GM12892 (cell line): ENCODE results near the gene ZIC5.

Experiments used
- DNase-seq: peaks from one replicate; pipeline ENCODE4 v3.0.0; 2011; ENCODE audit not compliant: insufficient read length
- FAIRE-seq: peaks from 2 replicates; lab custom pipeline; 2011; peaks lifted over from hg19 to GRCh38; lab: Jason Lieb, UNC
- POLR2A ChIP-seq: IDR thresholded peaks from 2 replicates; pipeline ENCODE4 v1.6.1; 2011; ENCODE audit warnings: low read depth, low read length, control low read depth
- POLR2AphosphoS5 ChIP-seq: IDR thresholded peaks from 2 replicates; pipeline ENCODE4 v1.6.1; 2011; ENCODE audit warnings: low read depth, low read length, control low read depth
- TAF1 ChIP-seq: IDR thresholded peaks from 2 replicates; pipeline ENCODE4 v1.6.1; 2011; ENCODE audit warnings: low read depth, mild to moderate bottlenecking, control low read depth, low read length, borderline replicate concordance

ZIC5 gene

DNA sequence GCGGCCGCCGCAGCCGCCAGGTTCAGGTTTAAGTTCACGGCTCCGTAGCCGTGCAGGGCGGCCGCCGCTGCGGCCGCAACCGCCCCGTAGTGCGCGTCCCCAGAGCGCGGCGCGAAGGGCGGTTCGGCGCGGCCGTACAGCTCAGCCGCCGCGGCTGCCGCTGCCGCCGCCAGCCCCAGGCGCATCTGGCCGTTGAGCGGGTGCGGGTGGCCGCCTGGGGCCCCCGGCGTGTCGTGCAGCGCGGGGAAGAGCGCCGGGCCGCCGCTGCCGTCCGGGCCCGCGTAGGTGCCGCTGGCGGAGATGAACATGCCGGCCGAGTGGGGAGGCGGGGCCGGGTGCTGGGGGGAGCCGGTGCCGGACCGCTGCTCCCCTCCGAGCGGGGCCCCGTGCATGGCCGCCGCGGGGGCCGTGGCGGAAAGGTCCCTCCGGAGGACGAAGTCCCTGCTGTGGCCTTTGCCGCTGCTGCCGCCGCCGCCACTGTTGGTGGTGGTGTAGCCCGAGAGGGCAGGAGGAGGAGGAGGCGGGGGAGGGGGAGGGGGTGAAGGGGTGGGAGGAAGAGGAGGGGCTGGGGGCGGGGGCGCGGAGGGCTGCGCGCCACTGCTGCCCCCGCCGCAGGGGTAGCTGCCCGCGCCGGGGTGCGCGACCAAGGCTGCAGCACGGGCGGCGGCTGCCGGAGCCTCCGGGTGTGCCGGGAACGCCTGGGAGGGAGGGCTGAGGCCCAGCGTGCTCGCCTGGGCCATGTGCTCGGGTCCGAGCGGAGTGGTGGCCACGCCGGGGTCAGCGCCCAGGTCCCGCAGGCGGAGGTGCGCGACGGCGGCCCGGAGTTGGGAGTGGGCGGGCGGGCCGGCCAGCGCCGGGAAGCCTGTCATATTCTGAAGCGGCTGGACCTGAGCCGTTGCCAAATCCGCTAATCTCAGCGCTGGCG is 654 bp downstream of the ZIC5 start:
- DNase-seq (no peak), FAIRE-seq (no peak)
- TF ChIP-seq POLR2A (no peak), POLR2AphosphoS5 (no peak), TAF1 (no peak)

GRCh38 chr13:99969919-99970650 is 1.5 kb downstream of the ZIC5 start:
- DNase-seq, result no peak
- TF ChIP-seq POLR2AphosphoS5 (no peak), TAF1 (no peak)
- FAIRE-seq, result no peak

GRCh38 chr13:99969453-99969918 is 2.1 kb downstream of the ZIC5 start:
- no peak for DNase-seq
- no peak for FAIRE-seq
- TF ChIP-seq POLR2AphosphoS5, result no peak
- TF ChIP-seq POLR2A, result no peak
- no peak for TF ChIP-seq TAF1

DNA sequence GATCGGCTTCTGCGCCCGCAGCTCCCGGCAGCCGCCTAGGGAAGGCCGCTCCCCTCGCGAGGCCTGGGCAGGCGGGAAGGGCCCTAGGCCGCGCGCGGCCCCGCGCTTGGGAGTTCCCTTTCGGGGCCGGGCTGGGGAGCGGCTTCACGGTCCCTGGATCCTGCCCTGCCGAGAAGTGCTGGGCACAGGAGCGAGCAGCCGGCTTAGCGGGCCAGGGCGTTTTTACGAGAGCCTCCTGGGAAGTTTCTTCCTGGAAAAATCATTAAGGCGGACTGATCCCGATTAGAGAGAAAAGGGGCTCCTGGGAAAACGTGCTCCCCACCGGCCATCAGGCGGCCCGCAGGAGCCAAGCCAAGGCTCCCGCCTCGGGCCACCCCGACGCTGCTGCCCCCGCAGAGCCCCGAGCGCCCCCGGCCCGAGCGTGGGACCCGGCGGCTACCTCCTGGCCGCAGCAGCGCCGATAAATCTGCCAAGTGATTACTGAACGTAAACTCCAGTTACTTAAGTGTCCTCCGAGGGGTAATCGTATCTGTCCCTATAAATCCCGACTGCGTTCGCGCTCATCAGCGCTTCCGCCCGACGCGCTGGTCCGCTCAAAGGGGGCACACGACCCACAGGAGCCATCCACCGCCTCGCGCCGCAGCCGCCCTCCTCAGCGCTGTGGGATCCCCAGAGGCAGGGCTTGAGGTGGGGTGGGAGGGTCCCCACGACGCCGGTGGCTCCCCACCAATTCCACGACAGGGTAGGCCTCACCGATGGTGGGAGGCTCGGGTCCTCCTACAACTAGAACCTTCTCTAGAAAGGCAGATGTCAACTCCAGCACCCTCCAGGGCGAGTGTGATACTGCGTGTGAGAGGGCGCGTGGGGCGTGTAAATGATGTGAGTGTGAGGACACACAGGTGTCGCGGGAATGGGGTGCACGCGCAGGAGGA is 2.8 kb downstream of the ZIC5 start:
- TF ChIP-seq POLR2A (no peak), TAF1 (no peak), POLR2AphosphoS5 (no peak)
- no peak for DNase-seq
- FAIRE-seq, result no peak

GRCh38 chr13:99967869-99968520 is 3.6 kb downstream of the ZIC5 start:
- FAIRE-seq, result no peak
- TF ChIP-seq POLR2AphosphoS5 (no peak), TAF1 (no peak), POLR2A (no peak)

DNA sequence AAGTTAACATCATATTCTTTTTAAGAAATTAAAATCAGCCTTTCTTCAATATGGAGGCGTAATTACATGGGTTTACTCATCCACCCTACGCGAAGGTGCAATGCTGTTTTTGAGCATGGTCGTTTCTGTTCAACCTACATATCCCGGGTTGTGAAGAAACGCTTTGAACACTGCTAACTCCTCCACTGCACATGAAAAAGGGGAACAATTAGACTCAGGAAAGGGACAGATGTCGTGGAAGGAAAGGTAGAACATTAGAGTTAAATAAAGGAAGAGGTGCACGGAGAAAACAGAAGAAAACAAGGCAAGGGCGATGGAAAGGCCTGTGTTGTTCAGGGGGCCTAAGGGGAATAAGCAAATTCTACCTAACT is 4.1 kb downstream of the ZIC5 start:
- no peak for FAIRE-seq
- no peak for TF ChIP-seq POLR2AphosphoS5
- no peak for TF ChIP-seq POLR2A
- TF ChIP-seq TAF1, result no peak

More at GRCh38 chr13:99967869-99968520, 3.6 kb downstream of the ZIC5 start:
- no peak for DNase-seq

DNA sequence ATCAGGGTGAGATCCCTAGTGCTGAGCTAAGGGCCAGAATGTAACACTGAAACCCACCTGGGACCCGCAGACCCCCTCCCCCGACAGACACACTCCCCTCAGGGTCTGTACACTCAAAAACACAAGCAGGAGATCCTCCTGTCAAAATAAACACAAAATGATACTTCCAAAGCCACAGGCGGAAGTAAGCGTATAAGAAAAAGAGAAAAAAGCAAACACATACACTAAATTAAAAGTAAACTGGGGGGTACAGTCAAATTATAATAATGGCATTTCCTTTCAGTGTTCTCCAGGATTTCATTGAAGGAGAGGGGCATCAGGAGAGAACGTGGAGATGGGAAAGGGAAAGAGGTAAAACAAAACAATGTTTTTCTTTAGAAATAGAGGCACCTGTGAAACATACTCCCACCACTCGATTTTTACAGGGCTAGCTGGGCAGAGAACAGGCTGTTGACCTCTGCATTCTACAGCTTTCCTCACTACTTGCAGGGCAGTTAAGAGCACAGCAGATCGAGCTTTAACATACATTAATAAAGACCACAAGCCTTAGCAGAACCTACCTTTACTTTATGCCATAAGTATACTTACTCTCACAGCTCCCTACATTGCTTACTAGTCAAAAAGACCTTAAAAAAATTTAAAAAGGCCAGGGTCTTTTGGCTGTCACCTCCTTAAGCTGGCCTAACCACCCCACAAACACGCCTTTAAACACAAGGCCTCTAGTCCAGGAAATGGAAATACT is 5.3 kb downstream of the ZIC5 start:
- DNase-seq, result no peak
- FAIRE-seq, result no peak
- TF ChIP-seq POLR2A (no peak), TAF1 (no peak), POLR2AphosphoS5 (no peak)

More for the DNA sequence above, 4.1 kb downstream of the ZIC5 start:
- DNase-seq, result no peak

DNA sequence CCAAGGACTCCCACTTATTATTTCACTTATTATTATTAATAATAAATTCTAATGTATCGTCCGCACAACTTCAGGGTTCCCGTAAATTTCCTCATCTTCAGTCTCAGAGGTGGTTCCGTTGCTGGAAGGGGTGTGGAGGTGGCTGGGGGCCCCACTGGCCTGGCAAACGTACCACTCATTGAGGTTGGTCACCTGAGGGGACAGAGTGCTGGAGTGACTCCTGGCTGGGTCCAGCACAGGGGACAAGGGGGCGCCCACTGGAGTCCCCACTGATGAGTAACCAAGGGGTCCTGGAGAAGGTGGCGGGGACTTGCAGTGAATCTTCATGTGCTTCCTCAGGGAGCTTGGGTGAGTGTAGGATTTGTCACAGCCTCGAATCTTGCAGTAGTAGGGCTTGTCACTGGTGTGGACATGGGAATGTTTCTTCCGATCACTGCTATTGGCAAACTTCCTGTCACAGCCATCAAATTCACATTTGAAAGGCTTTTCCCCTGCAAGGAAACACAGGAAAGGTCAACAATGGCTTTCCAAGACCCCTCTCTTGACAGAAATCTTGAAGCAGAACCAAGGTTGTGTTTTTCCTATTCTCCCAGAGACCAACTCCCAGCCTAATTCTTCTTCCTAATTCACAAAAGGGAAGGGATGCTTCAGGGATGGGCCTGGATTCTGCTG is 6.1 kb downstream of the ZIC5 start:
- no peak for FAIRE-seq

GRCh38 chr13:99963816-99964339 is 7.7 kb downstream of the ZIC5 start:
- FAIRE-seq (no peak), DNase-seq (no peak)
- no peak for TF ChIP-seq POLR2A
- TF ChIP-seq TAF1, result no peak
- no peak for TF ChIP-seq POLR2AphosphoS5

More for the DNA sequence above, 6.1 kb downstream of the ZIC5 start:
- no peak for DNase-seq
- TF ChIP-seq POLR2AphosphoS5 (no peak), POLR2A (no peak), TAF1 (no peak)

- FAIRE-seq, result no peak
- TF ChIP-seq POLR2AphosphoS5, result no peak
- TF ChIP-seq POLR2A, result no peak
- no peak for TF ChIP-seq TAF1
- DNase-seq, result no peak
Observed at GRCh38 chr13:99962242-99962641, 9.3 kb downstream of the ZIC5 start.
